HepG2 (cell line): ENCODE results near the gene PDS5B. TPM values are rescaled to one million over a fixed set of nuclear protein-coding genes. Genes with fewer than 3 reads are reported as not detected.

Experiments
- BRCA1 ChIP-seq: sonication (generic); formaldehyde crosslinking; IDR thresholded peaks from 2 replicates; pipeline ENCODE4 v1.4.0; 2020; ENCODE audit warnings: missing genetic modification reagents
- CENPX ChIP-seq: sonication (generic); formaldehyde crosslinking; IDR thresholded peaks from 2 replicates; pipeline ENCODE4 v1.9.0; 2021; ENCODE audit warnings: mild to moderate bottlenecking, missing genetic modification reagents, moderate library complexity
- FOXJ3 ChIP-seq: sonication (generic); formaldehyde crosslinking; IDR thresholded peaks from 2 replicates; pipeline ENCODE4 v1.4.0; 2020; ENCODE audit warnings: missing genetic modification reagents, mild to moderate bottlenecking, borderline replicate concordance
- GMEB1 ChIP-seq: sonication (generic); formaldehyde crosslinking; IDR thresholded peaks from 2 replicates; pipeline ENCODE4 v1.5.1; 2020; ENCODE audit warnings: missing genetic modification reagents, mild to moderate bottlenecking, borderline replicate concordance
- HDAC2 ChIP-seq: sonication (generic); formaldehyde crosslinking; IDR thresholded peaks from 2 replicates; pipeline ENCODE4 v1.4.0; 2020; ENCODE audit warnings: missing genetic modification reagents
- HINFP ChIP-seq: sonication (generic); formaldehyde crosslinking; IDR thresholded peaks from 2 replicates; pipeline ENCODE4 v1.4.0; 2020; ENCODE audit warnings: low read depth, mild to moderate bottlenecking, missing genetic modification reagents
- MAFK ChIP-seq, 2 experiments: IDR thresholded peaks in 1 of 2; conservative IDR thresholded peaks in 1 of 2; 2 replicates each; pipeline ENCODE4 v1.6.1; 2011; ENCODE audit warnings: improper control_type of control experiment in 2 of 2, low read length in 2 of 2
- NKX3-1 ChIP-seq: sonication (generic); formaldehyde crosslinking; IDR thresholded peaks from 2 replicates; pipeline ENCODE4 v1.5.0; 2020; ENCODE audit warnings: missing genetic modification reagents
- RARA ChIP-seq: IDR thresholded peaks from 2 replicates; pipeline ENCODE4 v1.6.1; 2016; ENCODE audit warnings: missing genetic modification reagents, missing compliant biosample characterization
- REPIN1 ChIP-seq: sonication (generic); formaldehyde crosslinking; IDR thresholded peaks from 2 replicates; pipeline ENCODE4 v1.8.0; 2022; ENCODE audit warnings: missing genetic modification reagents, low read depth, mild to moderate bottlenecking, borderline replicate concordance
- REST ChIP-seq, 2 experiments: IDR thresholded peaks; 2 replicates each; pipeline ENCODE4 v1.6.1; 2011 to 2012; ENCODE audit warnings: low read length in 2 of 2, borderline replicate concordance in 1 of 2, low read depth in 1 of 2, mild to moderate bottlenecking in 1 of 2, moderate library complexity in 1 of 2
- TARDBP ChIP-seq: sonication (generic); formaldehyde crosslinking; IDR thresholded peaks from 2 replicates; pipeline ENCODE4 v1.8.0; 2022; ENCODE audit warnings: mild to moderate bottlenecking, missing genetic modification reagents
- TEF ChIP-seq: sonication (generic); formaldehyde crosslinking; IDR thresholded peaks from 2 replicates; pipeline ENCODE4 v1.5.0; 2020; ENCODE audit warnings: missing genetic modification reagents
- ZFYVE20 ChIP-seq: sonication (generic); formaldehyde crosslinking; IDR thresholded peaks from 2 replicates; pipeline ENCODE4 v1.8.0; 2023; ENCODE audit warnings: low read depth, mild to moderate bottlenecking, moderate library complexity, missing genetic modification reagents, borderline replicate concordance
- ZGPAT ChIP-seq: IDR thresholded peaks from 2 replicates; pipeline ENCODE4 v1.6.1; 2016; ENCODE audit warnings: mild to moderate bottlenecking
- ZNF362 ChIP-seq: sonication (generic); formaldehyde crosslinking; IDR thresholded peaks from 2 replicates; pipeline ENCODE4 v1.4.0; 2020; ENCODE audit warnings: missing genetic modification reagents, mild to moderate bottlenecking, borderline replicate concordance
- ZNF557 ChIP-seq: sonication (generic); formaldehyde crosslinking; IDR thresholded peaks from 2 replicates; pipeline ENCODE4 v1.4.0; 2020; ENCODE audit warnings: missing genetic modification reagents
- ZNF773 ChIP-seq: sonication (generic); formaldehyde crosslinking; IDR thresholded peaks from 2 replicates; pipeline ENCODE4 v1.4.0; 2020; ENCODE audit warnings: missing genetic modification reagents, borderline replicate concordance
- polyA plus RNA-seq, 8 experiments: library from polyadenylated mRNA; depleted of rRNA in 3 of 8; stranded (reverse) in 7 of 8; unstranded in 1 of 8; fragments of >200 nt; fragmentation: Illumina TruSeq in 4 of 8; extraction: Trizol in 4 of 8; gene quantifications; 2 replicates each; pipeline versions ENCODE4 v1.2.1 to v1.2.3, GENCODE V29; 2011 to 2016; ENCODE audit warnings: low read depth in 4 of 8, missing spikeins in 1 of 8, mixed read lengths in 1 of 8; ENCODE audit not compliant: insufficient read depth in 1 of 8
- total RNA-seq, 5 experiments: library from RNA; depleted of rRNA; stranded (reverse); fragments of >200 nt; fragmentation: Illumina TruSeq; extraction: Trizol; gene quantifications; 2 replicates each; pipeline ENCODE4 v1.2.3, GENCODE V29; 2016; ENCODE audit warnings: low read depth in 1 of 5

PDS5B gene
- total and polyA plus RNA-seq, 2 of the 13 experiments (the other 11 are each of a cell fraction or from before 2014, with no cell fraction given): 5.8 to 24.6 TPM

- no peak for TF ChIP-seq HINFP (CRISPR knock-in tag)
- no peak for TF ChIP-seq CENPX (CRISPR knock-in tag)
- TF ChIP-seq REST (IDR thresholded peaks at IDR 0.05; ENCODE audit: borderline replicate concordance in 1 of 2, low read depth in 1 of 2, low read length in 2 of 2): no peak
- TF ChIP-seq ZGPAT (CRISPR knock-in tag): 0 out of 2 replicates have a peak, but pooled peaks have one; percentile 7
- TF ChIP-seq ZNF362 (CRISPR knock-in tag): no peak
- TF ChIP-seq TARDBP (CRISPR knock-in tag): no peak
- no peak for TF ChIP-seq REPIN1 (CRISPR knock-in tag)
- no peak for TF ChIP-seq NKX3-1 (CRISPR knock-in tag)
- TF ChIP-seq FOXJ3 (CRISPR knock-in tag): no peak
- no peak for TF ChIP-seq HDAC2 (CRISPR knock-in tag)
- no peak for TF ChIP-seq ZNF773
- 0 out of 2 replicates have a peak, but pooled peaks have one; percentile 18 for TF ChIP-seq BRCA1
- no peak for TF ChIP-seq TEF (CRISPR knock-in tag)
- TF ChIP-seq ZFYVE20 (CRISPR knock-in tag): no peak
- no peak for TF ChIP-seq ZNF557 (CRISPR knock-in tag)
- no peak for TF ChIP-seq RARA
- TF ChIP-seq GMEB1 (CRISPR knock-in tag): no peak
- no peak for TF ChIP-seq MAFK (conservative IDR thresholded peaks at IDR 0.05 in 1 of 2, IDR thresholded peaks at IDR 0.05 in 1 of 2; ENCODE audit: low read length in 2 of 2)
Measured at GRCh38 chr13:32538143-32538620, 48.1 kb upstream of the PDS5B start (continued).
